GM12801 (cell line): Measurements from ENCODE around the gene WDCP.

Source experiments
- TF ChIP-seq, protein P1 (sequence below): IDR thresholded peaks from one replicate; pipeline ENCODE4 v1.5.1; 2011; ENCODE audit warnings: control low read depth; ENCODE audit not compliant: insufficient read length; ENCODE audit errors: extremely low read depth

WDCP gene

GRCh38 chr2:24008672-24009366, 38.4 kb downstream of the WDCP start:
- TF ChIP-seq, protein P1, sequence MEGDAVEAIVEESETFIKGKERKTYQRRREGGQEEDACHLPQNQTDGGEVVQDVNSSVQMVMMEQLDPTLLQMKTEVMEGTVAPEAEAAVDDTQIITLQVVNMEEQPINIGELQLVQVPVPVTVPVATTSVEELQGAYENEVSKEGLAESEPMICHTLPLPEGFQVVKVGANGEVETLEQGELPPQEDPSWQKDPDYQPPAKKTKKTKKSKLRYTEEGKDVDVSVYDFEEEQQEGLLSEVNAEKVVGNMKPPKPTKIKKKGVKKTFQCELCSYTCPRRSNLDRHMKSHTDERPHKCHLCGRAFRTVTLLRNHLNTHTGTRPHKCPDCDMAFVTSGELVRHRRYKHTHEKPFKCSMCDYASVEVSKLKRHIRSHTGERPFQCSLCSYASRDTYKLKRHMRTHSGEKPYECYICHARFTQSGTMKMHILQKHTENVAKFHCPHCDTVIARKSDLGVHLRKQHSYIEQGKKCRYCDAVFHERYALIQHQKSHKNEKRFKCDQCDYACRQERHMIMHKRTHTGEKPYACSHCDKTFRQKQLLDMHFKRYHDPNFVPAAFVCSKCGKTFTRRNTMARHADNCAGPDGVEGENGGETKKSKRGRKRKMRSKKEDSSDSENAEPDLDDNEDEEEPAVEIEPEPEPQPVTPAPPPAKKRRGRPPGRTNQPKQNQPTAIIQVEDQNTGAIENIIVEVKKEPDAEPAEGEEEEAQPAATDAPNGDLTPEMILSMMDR = no peak

- TF ChIP-seq, protein P1 = no peak
These were observed 39.5 kb downstream of the WDCP start for GRCh38 chr2:24007693-24008092.

DNA sequence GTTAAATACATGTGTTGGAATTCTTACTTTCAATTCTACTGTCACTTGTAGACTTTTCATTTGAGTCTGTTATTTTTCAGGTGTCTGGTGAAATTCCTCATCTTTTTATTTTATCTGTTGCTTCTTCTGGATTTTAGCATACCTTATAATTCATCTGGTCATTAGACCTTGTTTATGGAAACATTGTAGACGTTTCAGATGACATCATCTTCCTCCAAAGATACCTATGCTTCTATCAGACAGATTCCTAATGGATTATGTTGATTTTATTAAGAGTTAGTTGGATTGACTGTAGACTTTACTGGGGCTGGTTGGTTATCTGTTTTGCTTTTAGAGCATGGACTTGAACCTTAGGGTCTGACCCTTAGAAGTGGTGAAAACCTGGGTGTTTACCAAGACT, 52.6 kb downstream of the WDCP start:
- TF ChIP-seq, protein P1 = no peak

GRCh38 chr2:23993736-23994269, 53.4 kb downstream of the WDCP start:
- TF ChIP-seq, protein P1 = no peak

GRCh38 chr2:23992931-23993330, 54.3 kb downstream of the WDCP start:
- TF ChIP-seq, protein P1 = no peak

DNA sequence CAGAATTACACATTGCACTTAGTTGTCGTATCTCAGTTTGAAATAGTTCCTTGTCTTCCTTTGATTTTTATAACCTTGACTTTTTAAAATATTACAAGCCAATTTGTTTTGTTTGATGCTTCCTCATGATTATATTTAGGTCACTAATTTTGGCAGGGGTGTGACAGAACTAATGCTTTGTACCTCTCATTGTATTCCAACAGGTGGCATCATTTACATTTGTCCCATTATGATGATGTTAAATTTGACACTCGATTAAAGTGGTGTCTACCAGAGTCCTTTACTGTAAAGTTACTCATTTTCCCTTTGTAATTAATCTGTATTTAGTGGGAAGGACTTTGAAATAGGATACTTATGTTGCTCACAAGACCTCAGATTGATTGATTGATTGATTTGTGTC, 58.8 kb downstream of the WDCP start:
- TF ChIP-seq, protein P1 = no peak
